ENCODE measurements around the gene C1R.
A peak's percentile ranks its signal among the peaks of the same experiment; 100 is the strongest.

Gene C1R

DNA sequence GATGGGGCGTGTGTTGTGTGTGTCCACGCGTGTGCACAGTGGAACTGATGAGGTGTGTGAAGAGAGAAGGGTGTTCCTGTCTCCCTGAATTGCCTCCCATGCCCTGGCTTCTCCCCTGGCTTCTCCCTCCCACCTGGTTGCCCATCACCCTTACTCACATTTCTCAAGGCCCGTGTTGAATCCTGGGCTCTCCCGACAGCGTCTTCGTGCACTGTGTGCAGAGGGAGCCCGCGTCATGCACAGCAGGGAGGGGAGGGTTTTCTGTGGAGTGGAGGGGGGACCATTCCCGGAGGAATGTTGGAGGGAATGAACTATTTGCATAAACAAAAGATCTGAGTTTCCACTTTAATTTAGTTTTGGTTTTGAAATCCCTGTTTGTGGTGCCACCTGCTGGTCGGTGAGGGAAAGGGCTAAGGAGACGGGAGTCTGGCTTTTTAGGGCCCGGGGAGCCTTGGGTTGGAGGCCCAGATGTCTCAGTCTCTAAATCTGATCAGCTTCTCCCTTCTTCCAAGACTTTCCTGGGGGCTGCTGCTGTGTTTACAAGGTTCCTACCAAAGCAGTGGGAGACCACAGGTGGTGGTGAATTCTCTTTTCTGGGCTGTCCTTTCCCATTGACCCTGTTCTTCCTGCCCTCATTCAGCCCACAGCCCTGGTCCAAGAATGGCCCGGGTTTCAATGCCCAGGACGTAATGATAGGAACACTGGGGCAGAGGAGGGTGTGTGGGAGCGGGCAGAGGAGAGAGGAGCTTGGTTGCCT lies at the start of gene C1R:
Gene C1R (minus strand): TSS at position 217 of the 757 bp plus-strand sequence. CDS start 57 bp downstream, at position 160.
- peak; percentile 35 to 87 (median 68) for DNase-seq
- intact Hi-C loops (cut with DNase I) = loop anchor here (10.0 kb wide), 1 partner anchor 78 kb away; the partner anchor contains the start of gene LPCAT3

DNA sequence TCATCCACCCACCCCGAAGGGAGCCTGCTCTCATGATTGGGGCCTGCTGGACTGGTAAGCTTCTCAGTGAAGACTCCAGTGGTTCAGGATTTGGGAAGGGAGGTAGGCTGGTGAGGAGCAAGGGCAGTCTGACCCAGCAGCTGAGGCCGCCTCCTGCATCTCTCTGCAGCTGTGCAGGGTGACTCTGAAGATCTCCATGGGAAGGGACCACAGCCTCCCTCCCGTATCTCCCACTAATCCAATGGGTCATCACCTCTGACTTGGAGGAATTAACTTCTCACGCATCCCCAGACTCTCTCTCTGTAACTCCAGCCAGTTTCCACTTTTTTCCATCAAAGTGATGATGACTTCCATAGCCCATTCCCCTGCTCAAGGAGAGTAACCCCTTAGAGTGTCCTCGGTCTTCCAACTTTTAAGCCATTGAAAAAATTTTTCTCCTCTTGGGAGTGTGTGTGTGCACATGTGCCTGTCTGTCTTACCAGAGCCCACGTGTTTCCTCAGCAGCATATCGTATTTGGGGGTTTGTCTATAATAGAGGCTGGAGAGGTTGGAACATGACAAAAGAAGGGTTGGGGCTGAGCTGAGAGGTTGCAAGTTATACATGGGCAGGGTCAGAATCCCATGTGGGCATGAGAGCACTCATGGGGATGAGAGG lies 49.2 kb upstream of the C1R start:
- no peak for DNase-seq
- intact Hi-C loops (cut with DNase I) = loop anchor here (5.0 kb wide), 1 partner anchor 46 kb away; the partner anchor contains the start of gene PEX5

DNA sequence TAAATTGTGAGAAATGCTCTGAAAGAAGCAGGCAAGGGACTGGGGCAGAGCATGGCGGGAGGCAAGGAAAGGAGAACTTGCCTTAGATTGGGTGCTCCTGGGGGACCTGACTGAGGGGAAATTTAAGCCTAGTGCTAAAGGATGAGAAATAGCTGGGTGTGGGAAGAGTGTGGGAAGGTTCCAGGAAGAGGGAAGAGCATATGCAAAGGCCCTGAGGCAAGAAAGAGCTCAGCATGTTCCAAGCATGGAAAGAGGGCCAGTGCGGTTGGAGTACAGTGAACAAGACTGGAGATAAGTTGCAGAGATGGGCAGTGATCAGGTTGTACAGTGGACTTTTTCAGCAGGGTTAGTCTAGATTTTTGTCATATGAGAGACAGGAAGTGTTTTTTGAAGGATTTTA lies 47.0 kb upstream of the C1R start:
- intact Hi-C loops (cut with DNase I) = no loop called here

DNA sequence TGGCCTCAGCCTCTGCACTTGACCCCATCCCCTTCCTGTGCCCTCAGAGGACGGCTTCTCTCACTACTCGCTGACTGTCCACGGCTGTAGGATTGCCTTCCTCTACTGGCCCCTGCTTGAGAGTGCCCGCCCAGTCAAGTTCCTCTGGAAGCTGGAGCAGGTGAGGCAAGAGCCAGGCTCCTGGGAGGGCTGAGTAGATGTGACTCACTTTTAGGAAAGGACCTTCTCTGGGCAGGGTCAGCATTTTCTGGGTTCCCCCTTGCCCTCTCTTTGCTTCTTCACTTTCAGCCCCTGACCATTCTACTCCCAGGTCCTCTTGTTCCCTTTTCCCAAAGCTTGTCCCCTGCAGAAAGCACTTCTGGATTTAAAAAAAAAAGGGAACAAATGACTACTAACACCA lies 45.7 kb upstream of the C1R start:
- no peak for DNase-seq
- intact Hi-C loops (cut with DNase I) = no loop called here

More for the DNA sequence above, 47.0 kb upstream of the C1R start:
- DNase-seq = no peak

DNA sequence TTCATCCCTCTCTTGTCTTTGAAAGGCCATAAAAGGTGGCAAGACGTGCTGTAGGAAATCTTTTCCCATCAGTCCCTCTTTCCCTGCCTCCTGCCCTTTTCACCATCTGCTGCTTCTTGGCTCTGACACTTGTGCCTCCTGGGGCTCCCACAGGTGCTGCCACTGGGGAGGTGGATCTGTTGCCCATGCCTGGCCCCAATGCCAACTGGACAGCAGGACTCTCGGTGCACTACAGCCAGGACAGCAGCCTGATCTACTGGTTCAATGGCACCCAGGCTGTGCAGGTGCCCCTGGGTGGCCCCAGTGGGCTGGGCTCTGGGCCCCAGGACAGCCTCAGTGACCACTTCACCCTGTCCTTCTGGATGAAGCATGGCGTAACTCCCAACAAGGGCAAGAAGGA lies 44.4 kb upstream of the C1R start:
- intact Hi-C loops (cut with DNase I) = no loop called here
- DNase-seq = no peak

DNA sequence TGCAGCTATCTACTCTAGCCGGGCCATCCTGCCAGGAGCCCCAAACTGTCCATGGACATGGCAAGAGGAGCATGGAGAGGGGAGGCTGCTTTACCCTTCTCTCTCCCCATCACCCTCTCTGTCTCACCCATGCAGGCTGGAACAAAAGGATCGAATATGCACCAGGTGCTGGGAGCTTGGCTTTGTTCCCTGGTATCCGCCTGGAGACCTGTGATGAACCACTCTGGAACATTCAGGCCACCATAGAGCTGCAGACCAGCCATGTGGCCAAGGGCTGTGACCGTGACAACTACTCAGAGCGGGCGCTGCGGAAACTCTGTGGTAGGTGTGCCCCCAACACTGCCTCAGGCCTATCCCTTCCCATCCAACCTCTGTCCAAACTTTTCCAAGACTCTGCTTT lies 43.8 kb upstream of the C1R start:
- DNase-seq = no peak
- intact Hi-C loops (cut with DNase I) = no loop called here

DNA sequence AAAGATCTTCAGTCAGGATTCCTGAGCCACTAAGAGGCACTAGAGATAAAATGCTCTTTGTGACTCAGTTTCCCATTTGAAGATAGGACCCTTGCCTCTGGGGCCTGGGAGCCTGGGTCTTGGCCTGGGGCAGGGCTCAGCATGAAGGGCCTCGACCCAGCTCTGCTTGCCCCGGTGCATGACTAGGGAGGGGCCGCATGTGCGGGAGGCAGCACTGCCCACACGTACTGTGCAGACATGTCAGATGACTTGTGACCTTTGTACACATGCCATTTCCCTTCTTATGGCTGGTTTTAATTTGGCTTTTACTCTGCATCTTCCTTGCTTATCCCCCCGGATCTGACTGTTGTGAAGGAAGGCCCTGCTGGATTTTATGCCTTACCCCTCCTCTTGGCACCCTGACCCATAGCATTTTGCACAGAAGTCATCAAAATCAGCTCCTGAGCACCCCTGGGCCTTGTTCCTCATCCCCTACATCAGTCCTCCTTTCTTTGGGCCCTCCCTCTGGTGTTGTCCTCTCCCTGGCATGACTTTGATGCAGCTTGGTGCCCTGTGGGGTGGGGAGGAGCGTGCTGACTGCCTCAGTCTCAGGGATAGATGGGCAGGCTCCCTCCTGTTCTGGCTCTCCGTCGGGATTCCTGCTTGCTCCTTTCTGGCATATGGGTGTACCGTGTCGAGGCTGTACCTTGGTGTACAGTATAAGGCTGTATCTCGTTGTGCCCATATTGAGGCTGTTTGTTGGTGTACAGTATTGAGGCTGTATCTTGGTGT lies 42.3 kb upstream of the C1R start:
- intact Hi-C loops (cut with DNase I) = no loop called here
- no peak for DNase-seq

DNA sequence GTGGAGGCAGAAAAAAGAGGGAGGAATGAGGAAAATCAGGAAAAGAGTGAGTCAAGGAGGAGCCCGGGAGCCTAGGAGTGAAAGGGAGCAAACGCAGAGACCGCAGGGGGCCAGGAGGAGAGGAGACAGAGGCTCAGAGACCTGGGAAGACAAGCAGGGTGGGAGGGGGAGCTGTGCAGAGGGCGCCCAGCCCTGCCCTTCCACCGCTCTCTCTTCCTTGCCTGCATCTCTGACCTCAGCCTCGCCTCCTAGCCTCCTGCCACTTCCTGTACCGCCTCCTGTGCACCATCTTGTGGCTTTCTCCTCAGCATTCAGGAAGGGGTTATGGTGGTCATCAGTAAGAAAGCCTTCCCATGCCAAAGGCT lies 39.2 kb upstream of the C1R start:
- intact Hi-C loops (cut with DNase I) = no loop called here
- no peak for DNase-seq

DNA sequence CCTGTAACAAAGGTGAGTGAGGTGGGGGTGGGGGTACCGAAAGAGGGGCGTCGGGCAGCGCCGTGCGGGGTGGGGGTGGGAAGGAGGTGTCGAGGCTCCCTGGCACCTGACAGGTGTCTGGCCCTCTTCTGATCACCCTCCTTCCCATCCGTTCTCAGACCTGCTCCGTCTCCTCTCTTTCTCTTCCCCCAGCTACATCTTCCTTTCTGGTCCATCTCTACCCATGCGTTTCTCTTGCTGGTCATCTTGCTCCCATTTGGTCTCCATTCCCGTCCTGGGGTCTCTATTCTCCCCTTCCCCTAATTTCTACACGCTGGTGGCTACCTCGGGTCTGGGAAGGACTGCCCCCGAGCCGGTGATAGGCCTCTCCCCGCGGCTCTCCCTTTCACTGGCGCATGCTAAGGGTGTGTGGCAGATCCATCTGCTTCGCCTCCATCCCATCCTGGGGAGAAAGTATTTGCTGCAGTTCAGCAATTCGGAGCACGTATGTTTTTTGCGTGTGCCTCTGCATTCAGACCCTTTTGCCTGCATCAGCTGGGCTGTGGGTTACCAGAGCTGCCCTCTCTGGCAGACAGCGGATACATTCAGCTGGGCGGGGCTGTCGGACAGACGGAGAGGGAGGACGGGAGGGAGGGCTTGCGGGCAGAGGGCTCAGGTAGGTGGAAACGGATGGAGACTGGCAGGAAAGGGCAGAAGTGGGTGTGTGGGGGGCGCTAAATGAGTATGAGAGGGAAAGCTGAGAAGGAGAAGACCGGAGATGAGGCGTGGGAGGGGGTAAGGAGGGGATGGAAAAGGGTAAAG lies 38.7 kb upstream of the C1R start:
- peak; percentile 20 to 80 (median 54) for DNase-seq
- intact Hi-C loops (cut with DNase I) = no loop called here

DNA sequence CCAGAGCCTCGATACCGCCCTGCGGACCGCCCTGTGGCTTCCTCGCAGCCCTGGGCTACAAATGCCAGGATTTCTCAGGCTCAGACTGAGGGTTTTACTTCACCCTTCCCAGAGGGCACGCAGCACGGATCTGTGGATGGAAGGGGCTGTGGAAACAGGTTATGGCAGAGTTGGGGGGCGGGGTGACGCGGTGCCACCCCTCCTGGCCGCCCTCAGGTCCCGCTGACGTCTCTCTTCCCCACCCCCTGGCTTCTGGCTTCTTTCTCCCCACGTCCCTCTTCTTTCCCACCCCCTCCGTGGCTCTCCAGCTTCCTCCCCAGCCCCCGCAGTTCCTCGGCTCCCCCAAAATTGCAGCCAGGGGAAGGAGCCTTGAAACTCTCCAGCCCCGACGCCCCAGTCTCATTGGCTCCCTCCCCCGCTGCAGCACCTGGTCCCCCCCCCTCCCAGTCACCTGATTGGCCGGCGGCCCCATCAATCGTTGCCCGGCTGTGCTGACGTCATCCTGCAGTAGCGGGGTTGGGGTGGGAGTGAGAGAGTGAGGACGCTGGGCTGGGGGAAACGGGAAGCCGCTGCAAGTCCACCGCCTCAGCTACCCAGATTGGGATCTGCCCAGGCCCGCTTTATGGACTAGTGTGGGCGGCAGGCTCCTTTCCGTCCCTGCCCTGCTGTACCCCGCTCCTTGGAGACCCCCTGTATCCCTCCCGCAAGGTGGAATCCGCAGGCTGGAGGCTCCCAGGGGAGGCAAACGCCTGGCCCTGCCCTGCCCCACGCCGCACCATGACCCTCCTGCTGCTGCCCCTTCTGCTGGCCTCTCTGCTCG lies 37.8 kb upstream of the C1R start, which contains the start of gene CLSTN3:
Gene CLSTN3 (plus strand): TSS at position 500 of the 820 bp plus-strand sequence. CDS start 278 bp downstream, at position 778.
- DNase-seq = peak; percentile 66 to 95 (median 85)
- intact Hi-C loops (cut with DNase I) = no loop called here

DNA sequence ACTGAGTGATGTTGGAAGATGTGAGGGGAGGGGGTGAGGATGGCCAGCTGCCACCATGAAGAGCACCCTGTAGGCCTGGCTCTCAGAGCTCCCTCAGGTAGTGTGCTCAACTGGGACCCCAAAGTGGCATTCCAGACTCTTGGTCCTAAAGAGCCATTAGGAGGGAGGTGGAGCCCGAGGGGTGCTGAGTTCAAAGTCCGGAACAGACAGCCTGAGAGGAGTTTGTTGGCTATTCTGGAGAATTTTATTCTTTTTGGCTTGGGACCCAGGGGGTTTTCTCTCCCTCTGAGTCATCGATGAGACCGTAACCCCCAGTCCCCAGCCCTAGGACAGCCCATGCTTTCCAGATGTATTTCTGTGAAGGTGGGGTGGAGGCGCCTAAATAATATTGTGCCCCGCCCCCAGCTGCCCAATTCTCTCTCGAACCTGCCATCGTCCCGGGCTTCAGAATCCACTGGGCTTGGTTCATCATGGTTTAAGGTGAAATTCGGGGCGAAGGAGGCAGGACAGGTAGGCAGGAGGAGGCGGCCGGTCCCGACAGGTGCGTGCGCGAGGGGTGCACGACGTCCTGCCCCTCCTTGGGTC lies 37.1 kb upstream of the C1R start:
- intact Hi-C loops (cut with DNase I) = no loop called here
- no peak for DNase-seq

DNA sequence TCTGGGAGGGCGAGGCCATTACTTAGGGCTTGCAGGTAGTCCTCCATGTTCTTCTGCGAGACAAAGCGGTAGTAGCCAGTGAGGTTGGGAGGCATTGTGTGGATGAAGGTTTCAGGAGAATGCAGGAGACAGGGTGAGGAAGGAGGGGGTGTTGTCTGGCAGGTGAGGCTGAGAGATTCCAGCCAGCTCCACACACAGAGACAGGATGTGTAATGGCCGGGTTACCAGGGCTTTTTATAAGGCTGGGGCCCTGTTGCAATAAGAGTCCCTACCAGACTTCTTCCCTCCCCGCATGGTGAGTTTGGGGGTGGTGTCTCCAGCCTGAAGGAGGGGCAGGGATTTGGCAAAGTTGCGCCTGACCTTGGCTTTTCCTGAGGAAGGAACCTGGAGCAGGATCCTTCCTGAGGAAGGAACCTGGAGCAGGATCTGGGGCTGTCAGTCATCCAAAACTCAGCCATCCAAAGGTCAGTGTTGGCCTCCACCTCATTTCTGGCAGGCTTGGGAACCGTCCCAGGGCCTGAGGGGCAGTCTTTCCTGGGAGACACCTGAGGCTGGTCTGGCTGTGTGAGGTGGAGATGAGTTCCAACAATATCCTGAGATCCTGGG lies 36.5 kb upstream of the C1R start, which contains the start of gene RBP5:
Gene RBP5 (minus strand): TSS at position 209 of the 606 bp plus-strand sequence. CDS start 114 bp downstream, at position 95.
- intact Hi-C loops (cut with DNase I) = no loop called here
- DNase-seq = no peak

DNA sequence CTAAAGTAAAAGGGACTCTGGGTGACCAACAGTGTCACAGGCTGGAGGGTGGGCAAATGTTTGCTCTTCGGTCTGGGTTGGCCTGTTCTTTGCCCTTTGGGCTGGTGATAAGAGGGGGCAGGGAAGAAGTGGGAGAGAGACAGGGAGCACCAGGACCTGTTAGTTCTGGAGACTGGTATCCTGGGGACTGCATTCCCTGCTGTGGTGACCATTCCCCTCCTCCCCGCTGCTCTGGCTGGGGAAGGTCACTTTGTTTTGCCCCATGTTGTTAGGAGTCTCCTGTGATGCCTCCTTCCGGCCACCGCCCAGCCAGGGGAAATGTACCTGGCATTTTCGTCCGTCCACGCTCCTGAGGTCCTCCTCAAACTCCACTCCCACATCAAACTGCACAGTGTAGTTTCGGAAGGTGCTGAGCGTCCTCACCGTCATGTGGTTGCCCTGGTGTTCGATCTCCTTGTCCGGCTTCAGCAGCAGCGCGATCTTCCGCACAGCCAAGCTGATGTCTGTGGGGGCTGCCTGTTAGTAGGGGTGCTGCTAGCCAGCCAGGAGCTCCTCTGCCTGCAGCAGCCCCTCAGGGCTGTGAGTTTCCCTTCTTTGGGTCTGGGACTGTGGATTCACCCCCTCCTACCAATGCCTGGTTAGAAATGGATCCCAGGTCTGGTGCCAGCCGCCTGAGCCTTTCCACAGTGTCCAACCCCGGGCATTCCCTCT lies 35.8 kb upstream of the C1R start:
- DNase-seq = no peak
- intact Hi-C loops (cut with DNase I) = no loop called here

DNA sequence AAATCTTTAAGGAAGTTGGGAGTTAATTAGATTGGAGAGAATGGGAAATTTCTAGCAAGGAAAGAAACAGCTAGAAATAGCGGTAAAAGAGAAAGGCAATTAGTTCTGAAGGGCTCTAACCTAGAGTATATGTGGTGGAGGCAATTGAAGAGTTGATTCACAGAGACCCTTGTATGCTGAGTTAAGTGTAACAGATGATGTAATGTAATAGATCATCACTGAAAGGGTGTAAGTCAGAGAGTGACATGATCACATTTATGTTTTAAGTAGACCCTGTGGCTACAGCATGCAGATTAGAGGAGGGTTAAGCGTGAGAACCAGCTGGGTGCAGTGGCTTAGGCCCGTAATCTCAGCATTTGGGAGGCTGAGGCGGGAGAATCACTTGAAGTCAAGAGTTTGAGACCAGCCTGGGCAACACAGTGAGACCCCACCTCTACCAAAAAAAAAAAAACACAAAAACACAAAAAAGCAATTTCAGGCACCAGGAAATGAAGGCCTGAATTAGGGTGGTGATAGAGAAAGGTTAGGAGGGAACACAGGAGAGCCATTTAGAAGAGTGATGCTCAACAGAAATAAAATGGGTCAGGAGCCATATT lies 33.5 kb upstream of the C1R start:
- no peak for DNase-seq
- intact Hi-C loops (cut with DNase I) = no loop called here

DNA sequence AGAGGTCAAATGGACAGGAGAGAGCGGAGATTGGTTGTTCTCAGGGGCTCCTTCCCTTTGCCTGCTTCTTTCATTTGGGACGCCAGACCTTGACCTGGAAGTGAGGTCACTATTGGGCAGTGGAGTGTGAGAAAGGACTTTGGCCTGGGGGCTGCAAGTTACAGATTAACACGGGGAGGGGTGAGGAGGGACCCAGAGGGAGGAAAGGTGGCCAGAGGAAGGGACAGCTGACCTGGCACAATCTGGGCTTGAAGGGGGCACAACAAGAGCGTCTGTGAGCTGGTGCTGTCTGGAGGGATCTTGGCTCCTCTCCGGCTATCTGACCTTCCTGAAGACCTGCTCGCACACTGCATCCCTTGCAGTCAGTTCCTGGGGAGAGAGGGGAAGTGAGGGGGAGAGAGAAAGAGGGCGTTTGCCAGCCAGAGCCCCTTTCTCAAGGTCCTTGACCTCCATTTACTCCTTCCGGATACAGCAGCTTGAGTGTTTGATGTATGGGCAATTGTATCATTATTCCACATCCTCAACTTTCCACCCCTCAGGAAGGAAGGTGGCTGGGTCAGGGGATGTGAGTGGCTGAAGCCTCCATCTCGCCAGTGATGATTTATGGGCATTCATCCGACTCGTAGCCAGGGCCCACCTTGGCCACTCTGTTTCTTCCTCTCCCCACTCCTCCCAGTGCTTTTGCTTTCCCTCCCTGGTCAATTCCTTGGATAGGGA lies 31.7 kb upstream of the C1R start:
- intact Hi-C loops (cut with DNase I) = no loop called here
- no peak for DNase-seq

Measured in head of caudate nucleus (tissue), 42 donors.